Measurements from ENCODE around the gene RABAC1.

Gene RABAC1

GRCh38 chr19:41912899-41913537, 46.1 kb downstream of the RABAC1 start:
- Histone ChIP-seq H3K4me2 (ENCODE audit: low read depth, low read length) (no peak overlapping the region), H3K79me2 (ENCODE audit: low read length) (no peaks in the 10 kb centered on the region), H3K9ac (ENCODE audit: low read length) (no peak overlapping the region), H4K20me1 (ENCODE audit: insufficient read depth, low read length) (no peaks in the 10 kb centered on the region), H3K27me3 (replicated peaks; ENCODE audit: insufficient read depth, low read length) (peaks cover 64% of the 10 kb centered on the region), H3K9me3 (replicated peaks; ENCODE audit: insufficient read depth, low read length) (no peaks in the 10 kb centered on the region), H3K27ac (ENCODE audit: low read length) (no peak overlapping the region), H3K4me1 (ENCODE audit: low read length) (no peaks in the 10 kb centered on the region), H2AFZ (ENCODE audit: low read length) (no peak overlapping the region), H3F3A (ENCODE audit: insufficient read depth, low read length) (no peaks in the 10 kb centered on the region), H3K4me3 (ENCODE audit: low read length) (no peak overlapping the region), H3K9me2 (replicated peaks; ENCODE audit: insufficient read depth, low read length) (no peaks in the 10 kb centered on the region), H3K36me3 (replicated peaks; ENCODE audit: insufficient read depth, low read length) (no peaks in the 10 kb centered on the region)
- TF ChIP-seq, protein P1, sequence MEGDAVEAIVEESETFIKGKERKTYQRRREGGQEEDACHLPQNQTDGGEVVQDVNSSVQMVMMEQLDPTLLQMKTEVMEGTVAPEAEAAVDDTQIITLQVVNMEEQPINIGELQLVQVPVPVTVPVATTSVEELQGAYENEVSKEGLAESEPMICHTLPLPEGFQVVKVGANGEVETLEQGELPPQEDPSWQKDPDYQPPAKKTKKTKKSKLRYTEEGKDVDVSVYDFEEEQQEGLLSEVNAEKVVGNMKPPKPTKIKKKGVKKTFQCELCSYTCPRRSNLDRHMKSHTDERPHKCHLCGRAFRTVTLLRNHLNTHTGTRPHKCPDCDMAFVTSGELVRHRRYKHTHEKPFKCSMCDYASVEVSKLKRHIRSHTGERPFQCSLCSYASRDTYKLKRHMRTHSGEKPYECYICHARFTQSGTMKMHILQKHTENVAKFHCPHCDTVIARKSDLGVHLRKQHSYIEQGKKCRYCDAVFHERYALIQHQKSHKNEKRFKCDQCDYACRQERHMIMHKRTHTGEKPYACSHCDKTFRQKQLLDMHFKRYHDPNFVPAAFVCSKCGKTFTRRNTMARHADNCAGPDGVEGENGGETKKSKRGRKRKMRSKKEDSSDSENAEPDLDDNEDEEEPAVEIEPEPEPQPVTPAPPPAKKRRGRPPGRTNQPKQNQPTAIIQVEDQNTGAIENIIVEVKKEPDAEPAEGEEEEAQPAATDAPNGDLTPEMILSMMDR (IDR thresholded peaks at IDR 0.05; ENCODE audit: low read length): no peak
- TF ChIP-seq EZH2phosphoT487 (IDR thresholded peaks at IDR 0.05; ENCODE audit: low read length): no peak
- no peak for TF ChIP-seq EZH2 (optimal IDR thresholded peaks at IDR 0.05; ENCODE audit: low read depth, low read length)
- no peak for DNase-seq

- H3K36me3 ChIP-seq (replicated peaks; ENCODE audit: insufficient read depth, low read length): no peaks in the 10 kb centered on the region
- H3K9me3 ChIP-seq (replicated peaks; ENCODE audit: insufficient read depth, low read length): no peaks in the 10 kb centered on the region
- H3K4me1 ChIP-seq (ENCODE audit: low read length): no peaks in the 10 kb centered on the region
- no peaks in the 10 kb centered on the region for H3F3A ChIP-seq (ENCODE audit: insufficient read depth, low read length)
- no peaks in the 10 kb centered on the region for H3K79me2 ChIP-seq (ENCODE audit: low read length)
- TF ChIP-seq, protein P1 (IDR thresholded peaks at IDR 0.05; ENCODE audit: low read length): no peak
- 0 out of 2 replicates have a peak, but pooled peaks have one; percentile 69 for TF ChIP-seq EZH2phosphoT487 (IDR thresholded peaks at IDR 0.05; ENCODE audit: low read length)
- peak; percentile 80 for TF ChIP-seq EZH2 (optimal IDR thresholded peaks at IDR 0.05; ENCODE audit: low read depth, low read length)
- peaks cover 62% of the 10 kb centered on the region for H3K27me3 ChIP-seq (replicated peaks; ENCODE audit: insufficient read depth, low read length)
- no peak overlapping the region for H3K27ac ChIP-seq (ENCODE audit: low read length)
- no peaks in the 10 kb centered on the region for H3K9me2 ChIP-seq (replicated peaks; ENCODE audit: insufficient read depth, low read length)
- no peak overlapping the region for H3K4me2 ChIP-seq (ENCODE audit: low read depth, low read length)
- no peak for DNase-seq
- no peak overlapping the region for H2AFZ ChIP-seq (ENCODE audit: low read length)
- no peak overlapping the region for H3K9ac ChIP-seq (ENCODE audit: low read length)
- H4K20me1 ChIP-seq (ENCODE audit: insufficient read depth, low read length): no peaks in the 10 kb centered on the region
- H3K4me3 ChIP-seq (ENCODE audit: low read length): no peak overlapping the region
Measured at GRCh38 chr19:41911889-41912731, 47.0 kb downstream of the RABAC1 start.

GRCh38 chr19:41910992-41911888, 47.9 kb downstream of the RABAC1 start:
- peaks cover 53% of the 10 kb centered on the region for H3K27me3 ChIP-seq (replicated peaks; ENCODE audit: insufficient read depth, low read length)
- no peaks in the 10 kb centered on the region for H3K9me2 ChIP-seq (replicated peaks; ENCODE audit: insufficient read depth, low read length)
- H3K4me3 ChIP-seq (ENCODE audit: low read length): no peak overlapping the region
- no peaks in the 10 kb centered on the region for H3K79me2 ChIP-seq (ENCODE audit: low read length)
- H3K27ac ChIP-seq (ENCODE audit: low read length): no peak overlapping the region
- no peaks in the 10 kb centered on the region for H3F3A ChIP-seq (ENCODE audit: insufficient read depth, low read length)
- no peak overlapping the region for H3K9ac ChIP-seq (ENCODE audit: low read length)
- TF ChIP-seq EZH2 (optimal IDR thresholded peaks at IDR 0.05; ENCODE audit: low read depth, low read length): no peak
- TF ChIP-seq, protein P1 (IDR thresholded peaks at IDR 0.05; ENCODE audit: low read length): no peak
- TF ChIP-seq EZH2phosphoT487 (IDR thresholded peaks at IDR 0.05; ENCODE audit: low read length): no peak
- DNase-seq: no peak
- no peaks in the 10 kb centered on the region for H3K9me3 ChIP-seq (replicated peaks; ENCODE audit: insufficient read depth, low read length)
- H3K4me1 ChIP-seq (ENCODE audit: low read length): no peaks in the 10 kb centered on the region
- H2AFZ ChIP-seq (ENCODE audit: low read length): no peak overlapping the region
- H3K36me3 ChIP-seq (replicated peaks; ENCODE audit: insufficient read depth, low read length): no peaks in the 10 kb centered on the region
- no peak overlapping the region for H3K4me2 ChIP-seq (ENCODE audit: low read depth, low read length)
- H4K20me1 ChIP-seq (ENCODE audit: insufficient read depth, low read length): no peaks in the 10 kb centered on the region

All from MM.1S (cell line).